HG02571 (cell line): Measurements from ENCODE around the gene MTNR1B.

Source experiments
- ATAC-seq: cut with Tn5 transposase; IDR thresholded peaks from one replicate; pipeline ENCODE4 v1.9.1; 2021; ENCODE audit warnings: mild to moderate bottlenecking, moderate library complexity; ENCODE audit not compliant: unreplicated experiment

Gene MTNR1B

GRCh38 chr11:92969634-92970347 is at the start of gene MTNR1B:
TSS of gene MTNR1B (plus strand) at chr11:92969651. CDS start at chr11:92969726, 75 bp downstream.
- ATAC-seq: no peak

GRCh38 chr11:92920331-92920730 is 49.1 kb upstream of the MTNR1B start:
- ATAC-seq: no peak

GRCh38 chr11:92922731-92923130 is 46.7 kb upstream of the MTNR1B start:
- ATAC-seq: no peak

DNA sequence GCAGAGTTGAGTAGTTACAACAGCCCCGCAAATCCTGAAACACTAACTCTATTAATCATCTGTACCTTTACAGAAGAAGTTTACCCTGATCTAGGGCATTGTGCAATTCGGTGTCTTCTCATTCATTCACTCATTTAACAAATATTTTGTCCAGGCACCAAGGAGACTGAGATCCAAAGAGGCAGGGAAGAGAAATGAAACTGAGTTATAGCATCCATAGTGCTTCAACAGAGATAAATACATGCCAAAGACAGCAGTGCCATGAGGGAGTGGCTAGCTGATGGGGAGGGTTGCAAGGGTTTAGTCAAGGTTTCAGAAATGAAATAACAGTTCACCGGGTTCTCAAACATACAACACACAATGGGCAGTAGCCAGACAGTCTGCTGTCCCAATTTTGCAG is 40.2 kb upstream of the MTNR1B start:
- ATAC-seq: peak; percentile 59

DNA sequence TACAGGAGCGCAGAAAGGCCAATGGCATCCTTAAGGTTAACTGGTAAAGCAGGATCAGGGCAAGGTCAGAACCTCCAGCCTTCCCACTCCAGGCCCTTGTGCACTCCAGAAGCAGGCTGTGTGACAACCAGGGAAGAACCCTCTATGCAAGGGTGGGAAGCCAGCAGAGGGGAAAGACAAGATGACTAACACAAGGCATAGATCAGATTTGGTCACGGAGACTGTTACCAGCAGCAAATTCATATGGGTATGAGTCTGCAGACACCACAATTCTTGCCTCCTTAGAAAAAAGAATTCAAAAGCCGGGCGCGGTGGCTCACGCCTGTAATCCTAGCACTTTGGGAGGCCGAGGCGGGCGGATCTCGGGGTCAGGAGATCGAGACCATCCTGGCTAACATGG is 39.8 kb upstream of the MTNR1B start:
- ATAC-seq: peak; percentile 60

GRCh38 chr11:92931746-92932422 is 37.6 kb upstream of the MTNR1B start:
- ATAC-seq: no peak

GRCh38 chr11:92939305-92939704 is 30.1 kb upstream of the MTNR1B start:
- ATAC-seq: no peak

- ATAC-seq: no peak
Observed at GRCh38 chr11:92941676-92942571, 27.5 kb upstream of the MTNR1B start.

DNA sequence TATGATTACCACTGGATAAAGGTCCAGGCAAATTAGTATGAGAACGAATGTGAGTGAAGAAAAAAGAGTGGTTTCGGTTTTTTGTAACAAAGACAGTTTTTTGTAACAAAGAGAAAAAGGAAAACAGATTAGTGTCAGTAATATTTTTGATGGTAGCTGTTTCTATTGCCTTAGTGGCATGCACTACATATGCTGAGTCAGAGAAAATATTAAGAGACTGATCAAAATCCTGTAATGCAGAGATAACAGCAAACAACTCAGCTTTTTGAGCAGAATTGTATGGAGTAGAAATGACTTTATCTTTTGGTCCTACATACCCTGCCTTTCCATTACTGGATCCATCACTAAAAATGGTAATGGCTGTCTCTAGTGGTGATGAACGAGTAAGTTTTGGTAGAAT is 22.7 kb upstream of the MTNR1B start:
- no peak for ATAC-seq

DNA sequence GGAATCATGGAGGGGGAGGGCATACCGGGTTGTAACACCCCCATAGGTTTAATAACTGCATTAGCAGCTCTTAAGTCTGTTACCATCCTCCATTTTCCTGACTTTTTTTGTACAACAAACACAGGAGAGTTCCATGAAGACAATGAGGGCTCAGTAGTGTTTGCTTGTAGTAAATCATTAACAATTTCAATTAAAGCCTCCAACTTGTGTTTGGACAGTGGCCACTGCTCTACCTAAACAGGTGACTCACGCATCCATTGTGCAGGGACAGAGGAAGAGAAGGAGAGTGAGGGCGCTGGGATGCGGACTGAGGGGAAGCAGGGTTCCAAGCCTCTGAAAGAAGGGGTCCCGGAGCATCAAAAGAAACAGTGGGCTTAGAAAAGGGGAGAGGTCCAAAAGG is 21.3 kb upstream of the MTNR1B start:
- ATAC-seq: no peak

GRCh38 chr11:92954003-92954402 is 15.4 kb upstream of the MTNR1B start:
- no peak for ATAC-seq

DNA sequence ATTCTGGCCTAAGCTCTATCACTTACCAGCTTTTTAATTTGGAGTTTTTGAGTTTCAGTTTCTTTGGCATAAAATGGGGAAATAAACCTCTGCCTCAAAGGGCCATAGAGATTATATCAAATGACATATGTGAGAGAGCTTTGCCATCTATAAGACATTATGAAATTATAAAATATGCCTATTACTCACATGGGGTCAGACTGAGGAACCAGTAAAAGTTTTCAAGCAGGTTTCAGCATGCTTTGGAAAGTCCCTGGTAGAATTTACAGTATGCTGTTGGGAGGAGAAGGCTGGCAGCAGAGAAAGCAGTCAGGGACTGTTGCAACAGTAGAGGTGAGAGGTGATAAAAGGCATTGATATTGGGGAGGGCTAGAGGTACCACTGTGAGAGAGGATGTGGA is 13.6 kb upstream of the MTNR1B start:
- no peak for ATAC-seq

DNA sequence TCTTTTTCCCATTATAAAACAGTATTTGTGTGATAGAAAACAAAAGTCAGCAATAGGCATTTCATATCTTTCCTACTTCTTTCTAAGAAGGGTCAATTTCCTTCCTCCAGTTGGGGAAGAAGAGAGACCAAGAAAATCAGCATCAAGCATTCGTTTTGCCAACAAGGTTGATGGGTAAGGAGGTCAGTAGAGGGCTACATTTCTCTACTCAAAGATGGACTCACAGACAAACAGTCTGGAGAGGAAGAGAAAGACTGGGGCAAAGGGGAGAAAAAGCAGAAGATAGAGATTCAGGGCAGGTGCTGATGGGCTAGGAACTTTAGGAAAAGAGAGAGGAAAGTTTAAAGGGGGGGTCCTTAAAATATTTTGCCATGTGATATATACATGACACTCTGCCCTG is 8.6 kb upstream of the MTNR1B start:
- ATAC-seq: no peak

- ATAC-seq: no peak
Observed at GRCh38 chr11:92962446-92962845, 7.0 kb upstream of the MTNR1B start.

DNA sequence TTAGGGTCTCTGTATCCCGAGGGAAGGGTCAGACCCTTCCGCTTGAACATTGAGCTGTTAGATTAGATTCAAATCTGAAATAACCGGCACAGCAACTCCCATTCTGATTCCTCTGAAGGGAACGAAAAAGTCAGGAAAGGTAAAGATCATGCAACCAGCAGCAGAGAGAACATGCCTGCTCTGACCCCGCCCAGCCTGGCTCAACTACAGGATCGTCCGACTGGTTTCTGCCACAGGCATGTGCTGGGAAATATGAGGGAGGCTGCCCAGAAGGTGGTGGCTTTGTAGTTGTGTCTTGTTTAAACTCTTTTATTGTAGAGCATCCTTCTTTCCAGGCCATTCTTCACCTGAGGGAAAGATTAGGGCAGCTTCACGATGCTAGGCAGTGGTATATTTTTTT is 5.0 kb upstream of the MTNR1B start:
- no peak for ATAC-seq

DNA sequence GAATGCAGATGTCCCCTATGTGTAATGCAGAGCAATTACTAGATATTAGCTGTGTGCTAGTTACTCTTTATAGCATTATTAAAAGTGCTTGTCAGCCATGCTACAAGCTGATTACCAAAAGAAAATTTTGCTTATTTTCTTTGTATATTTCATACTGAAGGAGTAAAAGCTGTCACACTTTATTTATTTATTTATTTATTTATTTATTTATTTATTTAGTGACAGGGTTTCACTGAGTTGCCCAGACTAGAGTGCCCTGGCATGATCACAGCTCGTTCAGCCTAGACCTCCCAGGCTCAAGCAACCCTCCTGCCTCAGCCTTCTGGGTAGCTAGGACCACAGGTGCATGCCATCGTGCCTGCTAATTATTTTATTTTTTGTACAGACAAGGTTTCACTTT is 4.3 kb upstream of the MTNR1B start:
- ATAC-seq: no peak

DNA sequence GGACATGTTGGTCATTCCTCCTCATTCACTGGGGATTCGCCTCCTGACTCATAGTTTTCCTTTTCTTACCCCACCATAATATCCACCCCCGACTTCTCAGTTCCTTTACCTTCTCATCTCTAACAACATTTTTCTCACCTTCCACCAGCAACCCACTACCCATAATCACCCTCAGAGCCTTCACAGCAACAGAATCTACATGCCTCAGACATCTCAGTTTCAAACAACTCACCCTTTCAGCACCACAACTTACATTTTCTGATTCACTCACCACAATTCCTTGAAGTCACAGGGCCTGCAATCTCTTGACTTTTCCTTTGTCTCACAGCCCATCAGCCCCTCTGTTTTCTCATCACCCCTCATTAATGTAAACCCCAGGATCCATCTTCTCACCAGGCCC is 2.3 kb upstream of the MTNR1B start:
- ATAC-seq: no peak

- no peak for ATAC-seq
Observed at GRCh38 chr11:92967867-92968266, 1.6 kb upstream of the MTNR1B start.

GRCh38 chr11:92969293-92969633 is 188 bp upstream of the MTNR1B start:
- ATAC-seq: no peak

- ATAC-seq: no peak
Observed at GRCh38 chr11:92972248-92972647, 2.8 kb downstream of the MTNR1B start.

DNA sequence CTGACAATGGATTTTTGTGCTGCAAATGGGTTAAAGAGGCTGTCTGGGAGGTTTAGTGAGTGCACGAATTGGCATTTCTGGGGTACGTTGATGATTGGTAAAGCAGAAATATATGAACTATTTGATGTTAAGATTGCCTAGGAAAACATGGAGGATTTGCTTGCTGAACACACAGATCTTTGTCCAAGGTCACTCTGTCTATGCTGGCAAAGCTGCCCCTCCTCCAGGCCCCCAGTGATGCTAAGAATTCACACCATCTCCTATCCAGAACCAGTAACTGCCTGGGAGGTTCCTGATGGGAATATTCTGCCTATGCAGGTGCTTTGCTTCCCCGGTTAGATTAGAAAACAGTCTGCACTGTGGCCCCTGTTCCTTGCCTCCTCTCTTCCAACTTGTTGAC is 5.8 kb downstream of the MTNR1B start:
- ATAC-seq: no peak

DNA sequence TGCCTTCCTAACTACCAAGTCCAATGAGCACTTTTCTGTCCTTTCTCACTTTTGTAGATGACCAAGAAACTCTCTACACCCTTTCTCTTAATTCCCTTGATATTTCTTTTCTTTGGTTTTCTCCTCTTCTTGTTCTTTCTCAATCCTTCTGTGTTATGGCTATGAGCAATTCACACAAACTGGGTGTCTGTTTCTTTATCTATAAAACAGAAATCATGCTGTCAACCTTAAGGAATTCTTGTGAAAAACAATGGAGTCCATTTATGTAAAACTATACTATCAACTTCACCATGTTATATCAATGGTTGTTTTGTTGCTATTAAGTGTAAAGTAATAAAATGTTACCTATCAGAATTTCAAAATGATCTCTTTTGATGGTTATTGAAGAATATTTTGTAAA is 7.2 kb downstream of the MTNR1B start:
- no peak for ATAC-seq
